HepG2 (cell line): ENCODE data around the gene KLF7.

Experiments
- CTCF ChIP-seq: sonication (generic); formaldehyde crosslinking; IDR thresholded peaks from 2 replicates; pipeline ENCODE4 v1.5.0; 2020; ENCODE audit warnings: mild to moderate bottlenecking, missing genetic modification reagents, moderate library complexity
- HNF1A ChIP-seq, 2 experiments: sonication (generic) in 1 of 2; formaldehyde crosslinking in 1 of 2; IDR thresholded peaks; 2 replicates each; pipeline versions ENCODE4 v1.4.0 to v1.6.1; 2016 to 2020; ENCODE audit warnings: borderline replicate concordance in 1 of 2, low read depth in 1 of 2, mild to moderate bottlenecking in 1 of 2, missing genetic modification reagents in 1 of 2
- PAXIP1 ChIP-seq: sonication (generic); formaldehyde crosslinking; conservative IDR thresholded peaks from 2 replicates; pipeline ENCODE4 v1.4.0; 2020; ENCODE audit warnings: mild to moderate bottlenecking, missing genetic modification reagents, moderate library complexity
- PRMT3 ChIP-seq: sonication (generic); formaldehyde crosslinking; IDR thresholded peaks from 2 replicates; pipeline ENCODE4 v1.8.1; 2022; ENCODE audit warnings: low read depth, mild to moderate bottlenecking, moderate library complexity, missing genetic modification reagents, borderline replicate concordance
- SMYD3 ChIP-seq: sonication (generic); formaldehyde crosslinking; IDR thresholded peaks from 2 replicates; pipeline ENCODE4 v1.8.1; 2023; ENCODE audit warnings: mild to moderate bottlenecking, missing genetic modification reagents
- ZFP41 ChIP-seq: sonication (generic); formaldehyde crosslinking; IDR thresholded peaks from 2 replicates; pipeline ENCODE4 v1.4.0; 2020; ENCODE audit warnings: mild to moderate bottlenecking, missing genetic modification reagents, borderline replicate concordance
- ZNF205 ChIP-seq: IDR thresholded peaks from 2 replicates; pipeline ENCODE4 v1.6.1; 2018; ENCODE audit warnings: missing biosample characterization, missing genetic modification reagents
- ZNF691 ChIP-seq: sonication (generic); formaldehyde crosslinking; IDR thresholded peaks from 2 replicates; pipeline ENCODE4 v1.4.0; 2020; ENCODE audit warnings: missing genetic modification reagents, low read depth, mild to moderate bottlenecking, borderline replicate concordance

- TF ChIP-seq ZNF205 (CRISPR knock-in tag) (no peak), PRMT3 (CRISPR knock-in tag) (no peak), ZNF691 (CRISPR knock-in tag) (no peak), SMYD3 (no peak), ZFP41 (CRISPR knock-in tag) (no peak), PAXIP1 (CRISPR knock-in tag) (no peak), CTCF (no peak), HNF1A (IDR thresholded peaks at IDR 0.05; ENCODE audit: low read depth) (no peak), HNF1A (CRISPR knock-in tag; IDR thresholded peaks at IDR 0.05; ENCODE audit: borderline replicate concordance) (no peak)
Measured at GRCh38 chr2:207109768-207110167, 56.0 kb downstream of the KLF7 start.
